H1 (cell line): ENCODE measurements around the gene PASK. TPM values are rescaled to one million over a fixed set of nuclear protein-coding genes. Genes with fewer than 3 reads are reported as not detected.

Experiments
- CTCF ChIA-PET: fragments of 300-600 bp; sonication (Branson Sonifier 250); formaldehyde crosslinking; loops from one replicate; lab custom pipeline; 2021; ENCODE audit not compliant: partially characterized antibody; lab: Charles Lee
- POLR2A ChIA-PET: fragments of 300-600 bp; sonication (Branson Sonifier 250); formaldehyde crosslinking; loops from one replicate; lab custom pipeline; 2021; ENCODE audit warnings: inconsistent platforms; ENCODE audit not compliant: partially characterized antibody; lab: Charles Lee
- DNase-seq, 2 experiments: peaks; one replicate each; pipeline versions ENCODE4 v3.0.0 to v3.0.0-alpha.2; 2010 to 2022; ENCODE audit warnings: low spot score in 2 of 2, low read depth in 1 of 2, mixed read lengths in 1 of 2
- FAIRE-seq: peaks from 2 replicates; lab custom pipeline; 2011; peaks lifted over from hg19 to GRCh38; lab: Jason Lieb, UNC
- H2AFZ ChIP-seq: 2 replicates; pipeline ENCODE4 v1.8.1; 2012; ENCODE audit warnings: low read length, inconsistent platforms
- H2AK5ac ChIP-seq: 2 replicates; pipeline ENCODE4 v1.6.1; 2013; ENCODE audit warnings: low read depth, low read length
- H2BK120ac ChIP-seq: replicated peaks from 2 replicates; pipeline ENCODE3; 2013; ENCODE audit warnings: low read depth, low read length, inconsistent platforms
- H2BK12ac ChIP-seq: 2 replicates; pipeline ENCODE4 v1.6.1; 2013; ENCODE audit warnings: low read depth, low read length
- H2BK15ac ChIP-seq: 2 replicates; pipeline ENCODE4 v1.6.1; 2013; ENCODE audit warnings: low read length
- H2BK20ac ChIP-seq: 2 replicates; pipeline ENCODE4 v1.6.1; 2013; ENCODE audit warnings: low read length
- H2BK5ac ChIP-seq: 2 replicates; pipeline ENCODE4 v1.6.1; 2013; ENCODE audit warnings: low read depth, low read length
- H3K14ac ChIP-seq: 2 replicates; pipeline ENCODE4 v1.6.1; 2013; ENCODE audit warnings: inconsistent platforms; ENCODE audit not compliant: insufficient read length
- H3K18ac ChIP-seq: 2 replicates; pipeline ENCODE4 v1.6.1; 2013; ENCODE audit warnings: low read length; ENCODE audit errors: extremely low read depth
- H3K23ac ChIP-seq: 2 replicates; pipeline ENCODE4 v1.6.1; 2013; ENCODE audit warnings: inconsistent platforms; ENCODE audit not compliant: insufficient read length
- H3K23me2 ChIP-seq: 2 replicates; pipeline ENCODE4 v1.6.1; 2013; ENCODE audit warnings: low read depth, low read length
- H3K27ac ChIP-seq: 2 replicates; pipeline ENCODE4 v1.6.1; 2011; ENCODE audit warnings: low read depth, low read length, inconsistent platforms
- H3K27me3 ChIP-seq, 4 experiments: replicated peaks in 1 of 4; 1 replicate in 1 of 4; 2 replicates in 3 of 4; pipeline versions ENCODE4 v1.6.1 to v1.8.1; 2011 to 2013; ENCODE audit warnings: low read length in 3 of 4, mild to moderate bottlenecking in 3 of 4, inconsistent platforms in 2 of 4, mixed read lengths in 2 of 4, moderate library complexity in 1 of 4; ENCODE audit not compliant: control insufficient read depth in 3 of 4, insufficient read depth in 3 of 4; ENCODE audit errors: extremely low read depth in 1 of 4
- H3K36me3 ChIP-seq, 4 experiments: 2 replicates each; pipeline versions ENCODE4 v1.6.1 to v1.8.1; 2011 to 2013; ENCODE audit warnings: mild to moderate bottlenecking in 4 of 4, low read length in 3 of 4, moderate library complexity in 2 of 4, control low read depth in 1 of 4, inconsistent platforms in 1 of 4; ENCODE audit not compliant: insufficient read depth in 4 of 4, control insufficient read depth in 2 of 4
- H3K4ac ChIP-seq: replicated peaks from 2 replicates; pipeline ENCODE3; 2013; ENCODE audit warnings: low read length, low read depth, mixed read lengths, inconsistent platforms; ENCODE audit not compliant: insufficient read length
- H3K4me1 ChIP-seq, 4 experiments: replicated peaks in 1 of 4; 1 replicate in 1 of 4; 2 replicates in 3 of 4; pipeline versions ENCODE4 v1.6.1 to v1.8.1; 2011 to 2013; ENCODE audit warnings: low read length in 3 of 4, inconsistent platforms in 2 of 4, mixed read lengths in 1 of 4; ENCODE audit not compliant: insufficient read depth in 4 of 4, control insufficient read depth in 3 of 4
- H3K4me2 ChIP-seq, 2 experiments: 2 replicates each; pipeline versions ENCODE4 v1.6.1 to v1.8.1; 2011 to 2013; ENCODE audit warnings: low read depth in 2 of 2, low read length in 2 of 2, control low read depth in 1 of 2, inconsistent platforms in 1 of 2, mild to moderate bottlenecking in 1 of 2; ENCODE audit not compliant: insufficient read depth in 1 of 2
- H3K4me3 ChIP-seq, 4 experiments: fragments of 200-600, 300-600 bp in 1 of 4; sonication (generic), shearing (Covaris generic), sonication (Bioruptor Twin) in 1 of 4; 2 replicates each; pipeline versions ENCODE4 v1.5.1 to v1.8.1; 2011 to 2016; ENCODE audit warnings: low read length in 4 of 4, low read depth in 3 of 4, control low read depth in 2 of 4, inconsistent platforms in 2 of 4, mild to moderate bottlenecking in 2 of 4, mixed read lengths in 1 of 4, moderate library complexity in 1 of 4; ENCODE audit not compliant: insufficient read depth in 2 of 4; ENCODE audit errors: extremely low read depth in 1 of 4
- H3K56ac ChIP-seq: replicated peaks from 2 replicates; pipeline ENCODE3; 2013; ENCODE audit warnings: low read depth, mild to moderate bottlenecking, mixed read lengths, low read length, inconsistent platforms; ENCODE audit not compliant: insufficient read length
- H3K79me1 ChIP-seq: 2 replicates; pipeline ENCODE4 v1.6.1; 2013; ENCODE audit warnings: low read depth, low read length, control low read depth
- H3K79me2 ChIP-seq, 2 experiments: 2 replicates each; pipeline versions ENCODE4 v1.6.1 to v1.8.1; 2012 to 2013; ENCODE audit warnings: low read length in 2 of 2, mild to moderate bottlenecking in 2 of 2, inconsistent platforms in 1 of 2; ENCODE audit not compliant: insufficient read depth in 2 of 2, control insufficient read depth in 1 of 2
- H3K9ac ChIP-seq, 4 experiments: replicated peaks in 1 of 4; 1 replicate in 1 of 4; 2 replicates in 3 of 4; pipeline versions ENCODE4 v1.6.1 to v1.8.1; 2011 to 2013; ENCODE audit warnings: low read depth in 3 of 4, low read length in 3 of 4, control low read depth in 2 of 4, mild to moderate bottlenecking in 2 of 4, moderate library complexity in 2 of 4, inconsistent platforms in 1 of 4; ENCODE audit errors: extremely low read depth in 1 of 4
- H3K9me3 ChIP-seq, 2 experiments: 2 replicates each; pipeline versions ENCODE4 v1.6.1 to v1.8.1; 2012 to 2013; ENCODE audit warnings: mild to moderate bottlenecking in 2 of 2, moderate library complexity in 2 of 2, control low read depth in 1 of 2, inconsistent platforms in 1 of 2, low read depth in 1 of 2, low read length in 1 of 2, mixed read lengths in 1 of 2; ENCODE audit not compliant: insufficient read depth in 2 of 2
- H4K20me1 ChIP-seq, 2 experiments: replicated peaks in 1 of 2; 2 replicates each; pipeline versions ENCODE3 to v1.8.1; 2011 to 2013; ENCODE audit warnings: inconsistent platforms in 2 of 2, low read length in 2 of 2, mild to moderate bottlenecking in 1 of 2; ENCODE audit not compliant: insufficient read depth in 2 of 2, control insufficient read depth in 1 of 2
- H4K5ac ChIP-seq: 2 replicates; pipeline ENCODE4 v1.6.1; 2013; ENCODE audit warnings: low read length, low read depth, mixed read lengths, inconsistent platforms; ENCODE audit not compliant: insufficient read length
- H4K8ac ChIP-seq: 2 replicates; pipeline ENCODE4 v1.8.0; 2013; ENCODE audit warnings: mild to moderate bottlenecking, moderate library complexity, low read length, inconsistent platforms; ENCODE audit not compliant: insufficient read depth; ENCODE audit errors: extremely low read depth
- H4K91ac ChIP-seq: replicated peaks from 2 replicates; pipeline ENCODE3; 2013; ENCODE audit warnings: low read length, mixed read lengths, inconsistent platforms; ENCODE audit not compliant: insufficient read length
- FOSL1 ChIP-seq: IDR thresholded peaks from 2 replicates; pipeline ENCODE4 v1.6.1; 2011; ENCODE audit warnings: mild to moderate bottlenecking, low read depth, low read length, moderate library complexity; ENCODE audit not compliant: insufficient read depth
- NRF1 ChIP-seq: IDR thresholded peaks from 2 replicates; pipeline ENCODE4 v1.6.1; 2011; ENCODE audit warnings: mild to moderate bottlenecking, low read depth, low read length, improper control_type of control experiment
- POLR2AphosphoS5 ChIP-seq: IDR thresholded peaks from 2 replicates; pipeline ENCODE4 v1.6.1; 2011; ENCODE audit warnings: low read depth, low read length
- RBBP5 ChIP-seq: IDR thresholded peaks from 2 replicates; pipeline ENCODE4 v1.7.1; 2012; ENCODE audit warnings: low read depth, mild to moderate bottlenecking, inconsistent platforms, low read length, moderate library complexity, borderline replicate concordance
- SP1 ChIP-seq: IDR thresholded peaks from 2 replicates; pipeline ENCODE4 v1.6.1; 2011; ENCODE audit warnings: low read depth, low read length
- SRF ChIP-seq: IDR thresholded peaks from 2 replicates; pipeline ENCODE4 v1.6.1; 2011; ENCODE audit warnings: mild to moderate bottlenecking, low read depth, low read length, moderate library complexity
- SUZ12 ChIP-seq: fragments of 200-600 bp; sonication (generic); IDR thresholded peaks from 2 replicates; pipeline ENCODE4 v1.6.1; 2012; ENCODE audit warnings: mild to moderate bottlenecking, inconsistent platforms, low read length, moderate library complexity, mixed read lengths
- ZNF274 ChIP-seq: IDR thresholded peaks from 2 replicates; pipeline ENCODE4 v1.7.0; 2012; ENCODE audit warnings: low read length, borderline replicate concordance; ENCODE audit errors: extremely low read depth
- WGBS, 2 experiments: shearing (Covaris generic) in 1 of 2; methylation state at CpG; one replicate each; pipeline versions ENCODE4 v1.1.6 to v1.1.7; 2013 to 2015; ENCODE audit warnings: low lambda C conversion rate in 2 of 2, mixed read lengths in 2 of 2, inconsistent platforms in 1 of 2, low coverage in 1 of 2, missing lambda C conversion rate in 1 of 2; ENCODE audit not compliant: insufficient replicate concordance in 2 of 2, insufficient coverage in 1 of 2, insufficient read length in 1 of 2; ENCODE audit errors: extremely low coverage in 1 of 2, missing lambda C conversion rate in 1 of 2; 5-methylcytosine and 5-hydroxymethylcytosine counted together
- polyA plus RNA-seq, 7 experiments: library from polyadenylated mRNA; depleted of rRNA in 3 of 7; stranded (reverse) in 5 of 7; unstranded in 2 of 7; fragments of >200 nt in 5 of 7; fragments of 200-250 nt in 2 of 7; gene quantifications; 1 replicate in 5 of 7; 2 replicates in 1 of 7; 4 replicates in 1 of 7; pipeline versions ENCODE4 v1.2.1 to v1.2.3, GENCODE V29; 2011 to 2013; ENCODE audit warnings: missing spikeins in 2 of 7, mixed read lengths in 2 of 7
- total RNA-seq: library from RNA; stranded (reverse); fragmentation: NEBNext Ultra II Directional; extraction: Animal tissue kit (Norgen Biotek cat#: 25700); gene quantifications from 2 replicates; pipeline ENCODE4 v1.2.1, GENCODE V29; 2021
- TF ChIP-seq, protein P1 (sequence below): IDR thresholded peaks from 2 replicates; pipeline ENCODE4 v1.6.1; 2012; ENCODE audit warnings: inconsistent platforms

PASK gene
- total and polyA plus RNA-seq, 2 of the 8 experiments (the other 6 are each of a cell fraction or from before 2014, with no cell fraction given), result 20.5 to 66.1 TPM

DNA sequence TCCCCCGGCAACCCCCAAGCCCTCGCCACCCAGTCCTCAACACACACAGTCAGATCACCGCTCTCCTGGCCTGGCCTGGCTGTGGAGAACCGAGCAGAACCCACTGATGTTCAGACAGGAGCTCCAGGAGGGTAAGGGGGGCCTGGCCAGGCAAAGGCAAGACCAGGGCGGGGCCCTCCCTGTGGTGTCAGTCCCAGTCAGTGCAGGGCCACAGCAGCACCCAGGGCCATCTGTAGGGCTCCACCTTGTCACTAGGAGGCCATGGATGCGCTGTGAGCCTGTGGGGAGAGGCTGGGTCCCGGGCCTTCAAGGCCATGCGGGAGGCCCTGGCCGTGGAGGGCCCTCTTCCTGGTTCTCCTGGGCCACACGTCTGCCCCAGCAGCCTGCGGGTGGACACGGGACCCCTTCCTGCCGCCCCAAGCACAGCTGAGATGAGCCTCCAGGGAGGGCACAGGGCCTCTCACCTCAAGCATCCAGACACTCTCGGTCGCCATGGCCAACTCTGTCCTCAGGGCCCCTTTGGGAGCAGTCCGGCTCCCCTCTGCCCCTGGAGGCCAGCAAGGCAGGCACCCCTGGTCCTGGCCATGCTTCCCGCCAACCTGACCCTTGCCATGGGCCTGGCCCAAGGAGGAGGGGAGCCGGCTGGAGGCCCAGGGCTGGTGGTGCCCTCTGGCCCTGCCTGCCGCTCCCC, 41.2 kb upstream of the PASK start:
- Histone ChIP-seq H3K36me3 (no peaks in the 10 kb centered on the region), H3K18ac (no peak overlapping the region), H2AK5ac (no peak overlapping the region), H4K5ac (no peak overlapping the region), H4K91ac (no peak overlapping the region), H2BK120ac (no peak overlapping the region), H3K9me3 (no peaks in the 10 kb centered on the region), H3K4me2 (no peak overlapping the region), H3K4me3 (no peak overlapping the region), H3K14ac (no peak overlapping the region), H3K79me2 (no peaks in the 10 kb centered on the region), H3K79me1 (no peaks in the 10 kb centered on the region), H3K23me2 (no peaks in the 10 kb centered on the region), H3K27ac (no peak overlapping the region), H3K4ac (no peak overlapping the region), H4K8ac (no peak overlapping the region), H3K23ac (no peak overlapping the region), H2BK5ac (no peak overlapping the region), H2BK12ac (no peak overlapping the region), H2BK20ac (no peak overlapping the region), H3K56ac (no peak overlapping the region), H2AFZ (no peak overlapping the region), H4K20me1 (no peaks in the 10 kb centered on the region), H3K9ac (no peak overlapping the region), H2BK15ac (no peak overlapping the region), H3K4me1 (peaks cover 0 to 14% (median 7%) of the 10 kb centered on the region in 4 experiments; a peak in 6 of 7 replicates), H3K27me3 (no peaks in the 10 kb centered on the region; a peak in 1 of 7 replicates)
- DNase-seq, result no peak
- 84% methylated on average over 17 of the region's 19 CpGs; no CpG with 5 or more reads in 1 of the 2 experiments for WGBS, 2 experiments
- CTCF ChIA-PET, result interaction anchor here (1.1 to 2.2 kb wide), 4 partner anchors 10 to 223 kb away, joined by 3 to 8 read pairs (median 6); no protein-coding TSS in a partner anchor
- FAIRE-seq, result no peak
- POLR2A ChIA-PET, result no interaction called here
- no peak for TF ChIP-seq ZNF274
- no peak for TF ChIP-seq SRF
- no peak for TF ChIP-seq POLR2AphosphoS5
- TF ChIP-seq FOSL1, result no peak
- TF ChIP-seq, protein P1, sequence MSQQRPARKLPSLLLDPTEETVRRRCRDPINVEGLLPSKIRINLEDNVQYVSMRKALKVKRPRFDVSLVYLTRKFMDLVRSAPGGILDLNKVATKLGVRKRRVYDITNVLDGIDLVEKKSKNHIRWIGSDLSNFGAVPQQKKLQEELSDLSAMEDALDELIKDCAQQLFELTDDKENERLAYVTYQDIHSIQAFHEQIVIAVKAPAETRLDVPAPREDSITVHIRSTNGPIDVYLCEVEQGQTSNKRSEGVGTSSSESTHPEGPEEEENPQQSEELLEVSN, result no peak
- TF ChIP-seq RBBP5, result no peak
- no peak for TF ChIP-seq SP1
- no peak for TF ChIP-seq NRF1
- TF ChIP-seq SUZ12, result no peak
